GM19351 (cell line): Measurements from ENCODE around the gene MEF2C.

ENCODE experiments used
- ATAC-seq: cut with Tn5 transposase; IDR thresholded peaks from one replicate; pipeline ENCODE4 v1.9.1; 2021; ENCODE audit warnings: mild to moderate bottlenecking, moderate library complexity; ENCODE audit not compliant: unreplicated experiment

The MEF2C gene

GRCh38 chr5:88693071-88693932 lies 189.7 kb downstream of the MEF2C start:
- ATAC-seq: no peak

GRCh38 chr5:88691945-88692868 lies 190.8 kb downstream of the MEF2C start:
- no peak for ATAC-seq

GRCh38 chr5:88691230-88691582 lies 191.8 kb downstream of the MEF2C start:
- ATAC-seq: peak; percentile 12

GRCh38 chr5:88690409-88691229 lies 192.4 kb downstream of the MEF2C start:
- ATAC-seq: peak; percentile 81

- ATAC-seq: no peak
Observed at GRCh38 chr5:88689668-88690408, 193.1 kb downstream of the MEF2C start.

- no peak for ATAC-seq
Observed at GRCh38 chr5:88688984-88689667, 193.9 kb downstream of the MEF2C start.

- ATAC-seq: no peak
Observed at GRCh38 chr5:88688156-88688983, 194.6 kb downstream of the MEF2C start.

- ATAC-seq: no peak
Observed at GRCh38 chr5:88687373-88687911, 195.5 kb downstream of the MEF2C start.

- ATAC-seq: no peak
Observed at GRCh38 chr5:88686726-88687125, 196.3 kb downstream of the MEF2C start.

GRCh38 chr5:88685591-88686541 lies 197.1 kb downstream of the MEF2C start:
- no peak for ATAC-seq

- peak; percentile 43 for ATAC-seq
Observed at GRCh38 chr5:88683506-88684135, 199.4 kb downstream of the MEF2C start.

- no peak for ATAC-seq
Observed at GRCh38 chr5:88682881-88683361, 200.1 kb downstream of the MEF2C start.

GRCh38 chr5:88682131-88682530 lies 200.9 kb downstream of the MEF2C start:
- ATAC-seq: no peak

- no peak for ATAC-seq
Observed at GRCh38 chr5:88681211-88681803, 201.7 kb downstream of the MEF2C start.

- peak; percentile 82 for ATAC-seq
Observed at GRCh38 chr5:88680253-88681132, 202.5 kb downstream of the MEF2C start.
